Measurements from ENCODE around the gene NOL4L. TPM values are rescaled to one million over a fixed set of nuclear protein-coding genes. Genes with fewer than 3 reads are reported as not detected.

NOL4L gene
- total RNA-seq, 1 donor from 2014 or later = 19.7 TPM

- peak; percentile 53 for DNase-seq
Observed at GRCh38 chr20:32453467-32454163, 131.5 kb downstream of the NOL4L start.

GRCh38 chr20:32452776-32453466, 132.2 kb downstream of the NOL4L start:
- H3K4me1 ChIP-seq = peaks cover 31% of the 10 kb centered on the region
- intact Hi-C loops (cut with DNase I) = no loop called here
- TF ChIP-seq CTCF (IDR thresholded peaks at IDR 0.05) = no peak
- ATAC-seq (no peak), DNase-seq (peak; percentile 43)
- no peaks in the 10 kb centered on the region for H3K9me3 ChIP-seq
- H3K27ac ChIP-seq = no peak overlapping the region
- H3K4me3 ChIP-seq = no peak overlapping the region
- no peaks in the 10 kb centered on the region for H3K27me3 ChIP-seq
- peaks cover 30% of the 10 kb centered on the region for H3K36me3 ChIP-seq

More at GRCh38 chr20:32453467-32454163, 131.5 kb downstream of the NOL4L start:
- intact Hi-C loops (cut with DNase I) = no loop called here
- ATAC-seq = no peak
- Histone ChIP-seq H3K9me3 (no peaks in the 10 kb centered on the region), H3K36me3 (peaks cover 30% of the 10 kb centered on the region), H3K27me3 (no peaks in the 10 kb centered on the region), H3K27ac (no peak overlapping the region), H3K4me3 (no peak overlapping the region), H3K4me1 (peaks cover 37% of the 10 kb centered on the region)
- no peak for TF ChIP-seq CTCF (IDR thresholded peaks at IDR 0.05)

GRCh38 chr20:32451682-32452461, 133.3 kb downstream of the NOL4L start:
- Histone ChIP-seq H3K27me3 (no peaks in the 10 kb centered on the region), H3K4me1 (peaks cover 24% of the 10 kb centered on the region), H3K27ac (no peak overlapping the region), H3K36me3 (peaks cover 37% of the 10 kb centered on the region), H3K9me3 (no peaks in the 10 kb centered on the region), H3K4me3 (no peak overlapping the region)
- intact Hi-C loops (cut with DNase I) = no loop called here
- DNase-seq = peak; percentile 51
- no peak for ATAC-seq
- TF ChIP-seq CTCF (IDR thresholded peaks at IDR 0.05) = no peak

- ATAC-seq (no peak), DNase-seq (no peak)
- intact Hi-C loops (cut with DNase I) = no loop called here
- H3K4me1 ChIP-seq = peaks cover 30% of the 10 kb centered on the region
- H3K27me3 ChIP-seq = no peaks in the 10 kb centered on the region
- H3K36me3 ChIP-seq = peaks cover 42% of the 10 kb centered on the region
- no peak for TF ChIP-seq CTCF (IDR thresholded peaks at IDR 0.05)
- H3K4me3 ChIP-seq = no peak overlapping the region
- H3K27ac ChIP-seq = peak overlapping the region; percentile 36
- H3K9me3 ChIP-seq = no peaks in the 10 kb centered on the region
Observed at GRCh38 chr20:32451340-32451681, 133.8 kb downstream of the NOL4L start.

- no peak overlapping the region for H3K4me3 ChIP-seq
- peak overlapping the region; percentile 36 for H3K27ac ChIP-seq
- H3K9me3 ChIP-seq = no peaks in the 10 kb centered on the region
- no peaks in the 10 kb centered on the region for H3K27me3 ChIP-seq
- H3K36me3 ChIP-seq = peaks cover 48% of the 10 kb centered on the region
- ATAC-seq (no peak), DNase-seq (peak; percentile 54)
- TF ChIP-seq CTCF (IDR thresholded peaks at IDR 0.05) = no peak
- intact Hi-C loops (cut with DNase I) = no loop called here
- H3K4me1 ChIP-seq = peaks cover 37% of the 10 kb centered on the region
Observed at GRCh38 chr20:32450484-32451061, 134.6 kb downstream of the NOL4L start.
